Tibial nerve (tissue), 4 donors: ENCODE measurements around the gene NEU3. TPM values are rescaled to one million over a fixed set of nuclear protein-coding genes. Genes with fewer than 3 reads are reported as not detected.

ENCODE experiments used
- DNase-seq, 2 donors: peaks; one replicate each; pipeline ENCODE4 v3.0.0-alpha.2; 2019; ENCODE audit warnings: low spot score in 2 of 2
- H3K27ac ChIP-seq, 4 donors: fragments of 200-600 bp; sonication (generic) in 3 of 4; one replicate each; pipeline ENCODE4 v1.5.1; 2017 to 2019; ENCODE audit warnings: mild to moderate bottlenecking in 1 of 4
- H3K27me3 ChIP-seq, 2 donors: fragments of 200-600 bp; sonication (generic) in 1 of 2; one replicate each; pipeline versions ENCODE4 v1.5.1 to v1.6.0; 2017 to 2019
- H3K36me3 ChIP-seq, 3 donors: fragments of 200-600 bp; sonication (generic); one replicate each; pipeline ENCODE4 v1.5.1; 2018 to 2019
- H3K4me1 ChIP-seq, 4 donors: fragments of 200-600 bp; sonication (generic) in 3 of 4; one replicate each; pipeline ENCODE4 v1.5.1; 2017 to 2019
- H3K4me3 ChIP-seq, 4 donors: fragments of 200-600 bp; sonication (generic) in 3 of 4; one replicate each; pipeline ENCODE4 v1.5.1; 2017 to 2019; ENCODE audit warnings: mild to moderate bottlenecking in 1 of 4, moderate library complexity in 1 of 4
- H3K9me3 ChIP-seq, 4 donors: fragments of 200-600 bp; sonication (generic) in 3 of 4; one replicate each; pipeline ENCODE4 v1.5.1; 2017 to 2019
- CTCF ChIP-seq, 5 experiments: fragments of 200-600 bp in 3 of 5; fragments of 450-650 bp in 2 of 5; sonication (generic) in 3 of 5; IDR thresholded peaks; one replicate each; pipeline ENCODE4 v1.5.1; 2016 to 2019; ENCODE audit warnings: antibody characterized with exemption in 5 of 5, mild to moderate bottlenecking in 3 of 5, moderate library complexity in 2 of 5
- EP300 ChIP-seq, 2 donors: sonication (generic); formaldehyde crosslinking; IDR thresholded peaks; one replicate each; pipeline ENCODE4 v1.6.1; 2017; ENCODE audit warnings: antibody characterized with exemption in 2 of 2, mild to moderate bottlenecking in 1 of 2
- POLR2A ChIP-seq, 2 donors: fragments of 450-650 bp; IDR thresholded peaks; one replicate each; pipeline ENCODE4 v1.6.1; 2017; ENCODE audit warnings: antibody characterized with exemption in 2 of 2, mild to moderate bottlenecking in 2 of 2, moderate library complexity in 2 of 2
- WGBS, 2 donors: methylation state at CpG; one replicate each; pipeline ENCODE4 v1.1.5; 2018; 5-methylcytosine and 5-hydroxymethylcytosine counted together
- total RNA-seq, 4 donors: library from RNA; depleted of rRNA; stranded (reverse); fragments of >200 nt; gene quantifications; one replicate each; pipeline ENCODE4 v1.1.0, GENCODE V29; 2016

The NEU3 gene
- total RNA-seq, result 10 to 100 TPM in 3 of 4 donors, 1 to 10 TPM in 1; 5.0 to 20.2 (median 12.7) TPM

- 0 to 1% methylated on average over 40 to 46 of the region's 46 CpGs for WGBS, 2 donors
- TF ChIP-seq EP300 (IDR thresholded peaks at IDR 0.05) (peak in 1 of 2 donors; percentile 49), CTCF (IDR thresholded peaks at IDR 0.05) (no peak), POLR2A (IDR thresholded peaks at IDR 0.05) (no peak)
- peak; percentile 39 to 48 for DNase-seq
Observed at GRCh38 chr11:74988541-74989259, at the start of gene NEU3. NEU3 (plus strand) TSS chr11:74988933; CDS start chr11:74989061, 128 bp downstream.

GRCh38 chr11:74941492-74941891, 47.2 kb upstream of the NEU3 start:
- no peaks in the 10 kb centered on the region for H3K9me3 ChIP-seq
- no peak for DNase-seq
- peaks cover 0 to 63% (median 0%) of the 10 kb centered on the region in 3 donors for H3K36me3 ChIP-seq
- H3K27me3 ChIP-seq, result no peaks in the 10 kb centered on the region
- peaks cover 0 to 5% (median 0%) of the 10 kb centered on the region in 4 donors for H3K4me1 ChIP-seq
- H3K27ac ChIP-seq, result no peak overlapping the region
- no peak overlapping the region for H3K4me3 ChIP-seq
- no peak for TF ChIP-seq CTCF (IDR thresholded peaks at IDR 0.05)
- no peak for TF ChIP-seq POLR2A (IDR thresholded peaks at IDR 0.05)
- TF ChIP-seq EP300 (IDR thresholded peaks at IDR 0.05), result no peak

More at GRCh38 chr11:74988541-74989259, at the start of gene NEU3:
- H3K27me3 ChIP-seq, result no peaks in the 10 kb centered on the region
- H3K4me3 ChIP-seq, result peak within 1 kb of the TSS; percentile 46 to 71 (median 60)
- no peaks in the 10 kb centered on the region for H3K36me3 ChIP-seq
- H3K9me3 ChIP-seq, result no peaks in the 10 kb centered on the region
- peaks cover 0 to 13% (median 6%) of the 10 kb centered on the region in 4 donors for H3K4me1 ChIP-seq
- peak within 1 kb of the TSS; percentile 34 to 87 (median 59) for H3K27ac ChIP-seq

GRCh38 chr11:74942073-74942759, 46.5 kb upstream of the NEU3 start:
- no peak overlapping the region for H3K4me3 ChIP-seq
- H3K27me3 ChIP-seq, result no peaks in the 10 kb centered on the region
- H3K36me3 ChIP-seq, result peaks cover 0 to 57% (median 0%) of the 10 kb centered on the region in 3 donors
- 84 to 89% methylated on average over 5 of the region's 5 CpGs for WGBS, 2 donors
- H3K27ac ChIP-seq, result no peak overlapping the region
- DNase-seq, result no peak
- peaks cover 0 to 12% (median 0%) of the 10 kb centered on the region in 4 donors for H3K4me1 ChIP-seq
- no peaks in the 10 kb centered on the region for H3K9me3 ChIP-seq
- TF ChIP-seq EP300 (IDR thresholded peaks at IDR 0.05), result no peak
- no peak for TF ChIP-seq POLR2A (IDR thresholded peaks at IDR 0.05)
- TF ChIP-seq CTCF (IDR thresholded peaks at IDR 0.05), result no peak

- Histone ChIP-seq H3K27ac (peak overlapping the region; percentile 79 to 91 (median 83)), H3K4me3 (peak overlapping the region; percentile 64 to 83 (median 74)), H3K27me3 (no peaks in the 10 kb centered on the region), H3K4me1 (peaks cover 0 to 56% (median 17%) of the 10 kb centered on the region in 4 donors), H3K36me3 (peaks cover 0 to 12% (median 0%) of the 10 kb centered on the region in 3 donors), H3K9me3 (no peaks in the 10 kb centered on the region)
- TF ChIP-seq POLR2A (IDR thresholded peaks at IDR 0.05) (no peak), EP300 (IDR thresholded peaks at IDR 0.05) (no peak), CTCF (IDR thresholded peaks at IDR 0.05) (no peak)
- DNase-seq, result no peak
- WGBS, 2 donors, result 0 to 1% methylated on average over 9 of the region's 9 CpGs
Observed at GRCh38 chr11:74948546-74948897, 40.2 kb upstream of the NEU3 start.
